Keratinocyte (primary cell): ENCODE results near the gene PTPN5. TPM values are rescaled to one million over a fixed set of nuclear protein-coding genes. Genes with fewer than 3 reads are reported as not detected.

ENCODE experiments used
- DNase-seq: peaks from one replicate; pipeline ENCODE4 v3.0.0-alpha.2; 2011; ENCODE audit warnings: low read depth, missing footprints, low spot score
- FAIRE-seq: peaks from 2 replicates; lab custom pipeline; 2011; peaks lifted over from hg19 to GRCh38; lab: Jason Lieb, UNC
- H2AFZ ChIP-seq: 2 replicates; pipeline ENCODE4 v1.6.0; 2012; ENCODE audit warnings: low read length, control low read depth, inconsistent platforms; ENCODE audit not compliant: control insufficient read depth
- H3K27ac ChIP-seq: 2 replicates; pipeline ENCODE4 v1.5.1; 2011; ENCODE audit warnings: low read length; ENCODE audit not compliant: control insufficient read depth, insufficient read depth
- H3K27me3 ChIP-seq: 3 replicates; pipeline ENCODE4 v1.6.0; 2011; ENCODE audit warnings: low read length; ENCODE audit not compliant: control insufficient read depth, insufficient read depth; ENCODE audit errors: extremely low read depth
- H3K36me3 ChIP-seq, 2 experiments: 2 replicates in 1 of 2; 3 replicates in 1 of 2; pipeline ENCODE4 v1.5.1; 2011; ENCODE audit warnings: low read length in 2 of 2, mild to moderate bottlenecking in 1 of 2; ENCODE audit not compliant: control insufficient read depth in 2 of 2, insufficient read depth in 2 of 2; ENCODE audit errors: extremely low read depth in 1 of 2
- H3K4me1 ChIP-seq: 3 replicates; pipeline ENCODE4 v1.5.1; 2011; ENCODE audit warnings: low read length; ENCODE audit not compliant: control insufficient read depth, insufficient read depth; ENCODE audit errors: extremely low read depth
- H3K4me2 ChIP-seq: 3 replicates; pipeline ENCODE4 v1.6.0; 2011; ENCODE audit warnings: low read depth, low read length; ENCODE audit not compliant: control insufficient read depth, insufficient read depth; ENCODE audit errors: extremely low read depth
- H3K4me3 ChIP-seq, 3 experiments: fragments of 200-600 bp in 1 of 3; sonication (generic) in 1 of 3; 2 replicates in 2 of 3; 3 replicates in 1 of 3; pipeline ENCODE4 v1.5.1; 2011 to 2016; ENCODE audit warnings: low read length in 3 of 3, mild to moderate bottlenecking in 3 of 3, control low read depth in 2 of 3, inconsistent platforms in 1 of 3, low read depth in 1 of 3, mixed read lengths in 1 of 3, mixed run types in 1 of 3, moderate library complexity in 1 of 3; ENCODE audit not compliant: control insufficient read depth in 2 of 3, insufficient read depth in 2 of 3; ENCODE audit errors: extremely low read depth in 1 of 3
- H3K79me2 ChIP-seq: 2 replicates; pipeline ENCODE4 v1.6.0; 2012; ENCODE audit warnings: low read length; ENCODE audit not compliant: control insufficient read depth, insufficient read depth
- H3K9ac ChIP-seq: 3 replicates; pipeline ENCODE4 v1.6.0; 2011; ENCODE audit warnings: low read length; ENCODE audit not compliant: control insufficient read depth, insufficient read depth; ENCODE audit errors: extremely low read depth
- H3K9me1 ChIP-seq: 3 replicates; pipeline ENCODE4 v1.6.0; 2011; ENCODE audit warnings: low read length; ENCODE audit not compliant: control insufficient read depth, insufficient read depth; ENCODE audit errors: extremely low read depth
- H3K9me3 ChIP-seq: 2 replicates; pipeline ENCODE4 v1.5.1; 2012; ENCODE audit warnings: low read depth, low read length; ENCODE audit not compliant: control insufficient read depth
- H4K20me1 ChIP-seq: 3 replicates; pipeline ENCODE4 v1.6.0; 2011; ENCODE audit warnings: low read length; ENCODE audit not compliant: control insufficient read depth, insufficient read depth; ENCODE audit errors: extremely low read depth
- EZH2 ChIP-seq: IDR thresholded peaks from one replicate; pipeline ENCODE4 v1.6.1; 2012; ENCODE audit warnings: inconsistent platforms, mild to moderate bottlenecking, low read length, moderate library complexity
- dilution Hi-C: fragments of 300-500 bp; cut with MboI; formaldehyde crosslinking; loops from one replicate; pipeline ENCODE4 v1.7.0; 2020; ENCODE audit warnings: low sequenced_read_pairs; ENCODE audit not compliant: extremely low pct_ligation_motif_present
- polyA plus RNA-seq, 5 experiments: library from polyadenylated mRNA; depleted of rRNA in 3 of 5; stranded (reverse) in 3 of 5; stranded (forward) in 1 of 5; unstranded in 1 of 5; fragments of >200 nt; gene quantifications; 1 replicate in 1 of 5; 2 replicates in 3 of 5; 3 replicates in 1 of 5; pipeline versions ENCODE4 v1.2.1 to v1.2.3, GENCODE V29; 2011 to 2012; ENCODE audit warnings: missing spikeins in 2 of 5, low read depth in 1 of 5, low replicate concordance in 1 of 5
- TF ChIP-seq, protein P1 (sequence below), 3 experiments: IDR thresholded peaks in 1 of 3; conservative IDR thresholded peaks in 1 of 3; optimal IDR thresholded peaks in 1 of 3; 2 replicates in 2 of 3; 3 replicates in 1 of 3; pipeline versions ENCODE3 to v1.5.1; 2011; ENCODE audit warnings: low read length in 3 of 3, mild to moderate bottlenecking in 3 of 3, moderate library complexity in 2 of 3, control low read depth in 1 of 3, inconsistent platforms in 1 of 3; ENCODE audit not compliant: insufficient read depth in 2 of 3; ENCODE audit errors: extremely low read depth in 1 of 3

Gene PTPN5
- polyA plus RNA-seq, 1 donor (not counting 4 experiments of a cell fraction or from before 2014, with no cell fraction given) = not detected

DNA sequence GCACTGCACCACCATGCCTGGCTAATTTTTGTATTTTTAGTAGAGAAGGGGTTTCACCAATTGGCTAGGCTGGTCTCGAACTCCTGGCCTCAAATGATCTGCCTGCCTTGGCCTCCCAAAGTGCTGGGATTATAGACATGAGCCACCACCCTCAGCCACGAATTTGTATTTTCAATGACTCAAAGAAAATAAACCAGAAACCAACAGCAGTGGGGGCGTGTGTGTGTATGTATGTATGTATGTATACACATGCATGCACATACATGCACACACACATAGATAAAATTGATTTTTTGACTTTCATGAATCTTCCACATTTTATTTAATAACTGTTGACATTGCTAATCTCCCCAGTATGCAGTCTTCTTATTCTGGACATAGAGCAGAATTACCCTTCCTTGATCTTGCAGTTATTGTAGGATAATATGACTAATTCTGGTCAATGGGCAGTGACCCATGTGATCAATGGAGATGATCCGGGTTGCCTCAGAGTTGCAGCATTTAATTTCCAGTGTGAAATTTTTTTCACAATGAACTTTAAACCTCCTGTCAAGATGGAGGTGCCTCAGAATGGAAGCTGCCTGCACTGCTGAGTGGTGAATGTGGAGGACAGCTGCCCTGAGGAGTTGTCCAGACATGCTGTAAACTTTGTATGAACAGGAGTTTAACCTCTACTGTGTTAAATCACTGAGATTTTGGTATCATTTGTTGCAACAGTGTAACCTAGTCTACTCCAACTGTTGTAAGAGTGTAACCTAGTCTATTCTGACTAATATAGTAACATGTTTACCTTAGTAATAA is 12.8 kb upstream of the PTPN5 start:
- peak; percentile 51 for FAIRE-seq
- H3K27ac ChIP-seq = no peak overlapping the region
- no peak overlapping the region for H3K4me3 ChIP-seq
- no peaks in the 10 kb centered on the region for H4K20me1 ChIP-seq
- dilution Hi-C loops = no loop called here
- no peaks in the 10 kb centered on the region for H3K9me1 ChIP-seq
- H3K9me3 ChIP-seq = no peaks in the 10 kb centered on the region
- peaks cover 5% of the 10 kb centered on the region for H3K27me3 ChIP-seq
- H3K9ac ChIP-seq = no peak overlapping the region
- H3K4me1 ChIP-seq = no peaks in the 10 kb centered on the region
- no peaks in the 10 kb centered on the region for H3K79me2 ChIP-seq
- TF ChIP-seq, protein P1, sequence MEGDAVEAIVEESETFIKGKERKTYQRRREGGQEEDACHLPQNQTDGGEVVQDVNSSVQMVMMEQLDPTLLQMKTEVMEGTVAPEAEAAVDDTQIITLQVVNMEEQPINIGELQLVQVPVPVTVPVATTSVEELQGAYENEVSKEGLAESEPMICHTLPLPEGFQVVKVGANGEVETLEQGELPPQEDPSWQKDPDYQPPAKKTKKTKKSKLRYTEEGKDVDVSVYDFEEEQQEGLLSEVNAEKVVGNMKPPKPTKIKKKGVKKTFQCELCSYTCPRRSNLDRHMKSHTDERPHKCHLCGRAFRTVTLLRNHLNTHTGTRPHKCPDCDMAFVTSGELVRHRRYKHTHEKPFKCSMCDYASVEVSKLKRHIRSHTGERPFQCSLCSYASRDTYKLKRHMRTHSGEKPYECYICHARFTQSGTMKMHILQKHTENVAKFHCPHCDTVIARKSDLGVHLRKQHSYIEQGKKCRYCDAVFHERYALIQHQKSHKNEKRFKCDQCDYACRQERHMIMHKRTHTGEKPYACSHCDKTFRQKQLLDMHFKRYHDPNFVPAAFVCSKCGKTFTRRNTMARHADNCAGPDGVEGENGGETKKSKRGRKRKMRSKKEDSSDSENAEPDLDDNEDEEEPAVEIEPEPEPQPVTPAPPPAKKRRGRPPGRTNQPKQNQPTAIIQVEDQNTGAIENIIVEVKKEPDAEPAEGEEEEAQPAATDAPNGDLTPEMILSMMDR (optimal IDR thresholded peaks at IDR 0.05 in 1 of 3, IDR thresholded peaks at IDR 0.05 in 1 of 3, conservative IDR thresholded peaks at IDR 0.05 in 1 of 3; ENCODE audit: extremely low read depth in 1 of 3, insufficient read depth in 2 of 3, low read length in 3 of 3) = no peak
- no peak for TF ChIP-seq EZH2
- H2AFZ ChIP-seq = no peak overlapping the region
- no peak for DNase-seq
- H3K4me2 ChIP-seq = no peak overlapping the region
- H3K36me3 ChIP-seq = no peaks in the 10 kb centered on the region

DNA sequence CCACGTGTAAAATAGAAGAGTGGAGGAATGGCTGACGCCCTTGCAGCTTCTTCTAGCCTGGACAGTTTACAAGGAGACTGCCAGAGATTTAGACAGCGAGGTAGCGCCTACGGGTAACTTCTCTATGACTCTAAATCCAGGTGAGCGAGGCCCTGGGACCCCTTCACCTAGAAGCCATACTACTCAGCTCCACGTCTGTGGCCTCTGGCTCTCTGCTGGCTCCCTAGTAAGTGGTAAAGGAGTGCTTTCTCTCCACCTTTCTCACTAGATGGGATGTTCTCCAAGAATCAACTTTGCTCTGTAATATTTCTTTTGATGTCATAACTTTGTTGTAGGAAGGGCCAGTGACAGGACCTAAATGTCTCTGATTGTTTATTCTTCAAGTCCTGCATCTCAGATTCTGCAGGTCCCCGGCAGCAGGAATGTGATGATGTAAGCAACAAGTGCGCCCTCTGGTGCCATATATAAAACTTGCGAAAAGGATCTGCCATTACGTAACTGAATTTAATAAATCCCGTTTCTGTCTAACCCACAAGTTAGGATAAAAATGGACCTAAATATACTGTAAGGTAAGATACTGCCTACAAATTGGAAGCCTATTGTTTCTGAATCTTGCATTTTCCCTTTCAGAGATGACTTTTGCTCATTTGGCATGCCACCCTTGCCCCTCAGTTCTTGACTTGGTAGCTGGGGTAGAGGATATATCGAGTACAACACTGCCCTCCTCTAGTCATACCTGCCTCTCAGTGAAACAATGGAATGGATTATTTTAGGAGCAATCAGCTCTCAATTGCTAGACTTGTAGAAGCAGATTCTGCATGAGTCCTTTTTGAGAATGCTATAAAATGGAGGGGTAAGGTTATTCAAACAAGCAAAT is 11.0 kb upstream of the PTPN5 start:
- no peak overlapping the region for H3K27ac ChIP-seq
- H3K4me3 ChIP-seq = no peak overlapping the region
- TF ChIP-seq, protein P1 (optimal IDR thresholded peaks at IDR 0.05 in 1 of 3, IDR thresholded peaks at IDR 0.05 in 1 of 3, conservative IDR thresholded peaks at IDR 0.05 in 1 of 3; ENCODE audit: extremely low read depth in 1 of 3, insufficient read depth in 2 of 3, low read length in 3 of 3) = peak; percentile 63 to 70 (median 63)
- TF ChIP-seq EZH2 = no peak
- no peaks in the 10 kb centered on the region for H3K9me3 ChIP-seq
- DNase-seq (peak; percentile 7), FAIRE-seq (peak; percentile 73)
- no peak overlapping the region for H3K9ac ChIP-seq
- no peak overlapping the region for H3K4me2 ChIP-seq
- no peak overlapping the region for H2AFZ ChIP-seq
- H3K27me3 ChIP-seq = peaks cover 5% of the 10 kb centered on the region
- dilution Hi-C loops = no loop called here
- no peaks in the 10 kb centered on the region for H4K20me1 ChIP-seq
- H3K79me2 ChIP-seq = no peaks in the 10 kb centered on the region
- no peaks in the 10 kb centered on the region for H3K36me3 ChIP-seq
- H3K4me1 ChIP-seq = no peaks in the 10 kb centered on the region
- no peaks in the 10 kb centered on the region for H3K9me1 ChIP-seq
